Activated CD8-positive, alpha-beta memory T cell treated with anti-CD3 and anti-CD28 coated beads for 48 hours (primary cell): ENCODE results near the gene GALNT2.

ENCODE experiments used
- DNase-seq, 3 experiments: peaks; one replicate each; pipeline ENCODE4 v3.0.0-alpha.2; 2020; ENCODE audit warnings: low read depth in 2 of 3, low spot score in 2 of 3

GALNT2 gene

DNA sequence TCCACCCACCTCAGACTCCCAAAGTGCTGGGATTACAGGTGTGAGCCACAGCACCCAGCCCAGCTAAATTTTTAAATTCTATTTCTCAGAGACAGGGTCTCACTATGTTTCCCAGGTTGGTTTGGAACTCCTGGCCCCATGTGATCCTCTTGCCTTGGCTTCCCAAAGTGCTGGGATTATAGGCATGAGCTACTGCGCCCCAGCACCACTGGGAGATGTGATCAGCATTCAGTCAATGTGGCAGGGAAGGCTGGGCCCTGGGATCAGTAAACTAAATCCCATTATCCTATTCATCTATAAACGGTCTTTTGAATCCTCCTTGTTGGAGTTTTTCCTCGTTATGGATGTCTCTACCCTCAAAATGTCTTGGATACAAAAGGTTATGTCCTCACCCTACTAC is 245.6 kb downstream of the GALNT2 start:
- no peak for DNase-seq

DNA sequence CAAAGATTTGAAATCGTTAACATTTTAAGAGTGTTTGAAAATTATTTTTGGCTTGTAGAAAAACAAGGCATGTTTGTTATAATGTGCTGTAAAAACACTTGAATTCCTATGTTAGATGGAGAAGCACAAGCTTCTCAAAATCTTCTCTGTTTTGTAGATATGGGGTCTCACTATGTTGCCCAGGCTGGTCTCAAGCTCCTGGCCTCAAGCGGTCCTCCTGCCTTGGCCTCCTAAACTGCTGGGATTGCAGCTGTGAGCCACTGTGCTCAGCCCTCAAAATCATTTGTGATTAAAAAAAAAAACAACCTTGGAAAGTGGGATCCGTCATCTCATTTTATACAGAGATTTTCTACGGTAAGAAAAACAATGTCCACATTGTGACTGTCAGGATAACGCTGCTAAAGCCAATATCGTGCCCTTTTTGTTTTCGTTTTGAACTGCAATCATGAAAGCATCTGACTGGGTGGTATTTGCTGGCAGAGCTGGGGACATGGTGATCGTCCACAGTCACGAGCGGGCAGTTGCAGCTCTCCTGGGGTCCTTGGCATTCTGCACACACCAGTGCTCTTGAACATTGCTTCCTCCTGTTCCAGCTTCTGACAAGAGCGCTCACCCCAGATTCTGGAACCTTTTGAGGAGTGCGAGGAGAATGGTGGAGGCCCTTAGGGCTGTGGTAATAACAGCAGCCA is 246.6 kb downstream of the GALNT2 start:
- no peak for DNase-seq

DNA sequence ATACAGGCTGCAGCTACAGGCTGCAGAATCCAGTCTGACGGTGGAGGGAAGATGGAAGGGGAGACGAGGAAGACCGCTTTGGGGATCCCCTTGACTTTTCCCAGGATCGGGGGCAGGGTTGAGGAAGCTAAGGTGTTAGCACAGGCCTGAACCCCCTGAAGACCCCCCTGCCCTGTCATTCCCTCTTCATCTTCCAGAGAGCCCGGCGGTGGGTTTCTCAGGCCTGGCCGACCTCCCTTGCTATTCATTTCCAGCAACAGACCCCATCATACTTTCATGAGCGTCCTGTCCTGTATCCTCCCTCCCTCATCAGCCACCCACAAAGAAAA is 247.1 kb downstream of the GALNT2 start:
- no peak for DNase-seq

DNA sequence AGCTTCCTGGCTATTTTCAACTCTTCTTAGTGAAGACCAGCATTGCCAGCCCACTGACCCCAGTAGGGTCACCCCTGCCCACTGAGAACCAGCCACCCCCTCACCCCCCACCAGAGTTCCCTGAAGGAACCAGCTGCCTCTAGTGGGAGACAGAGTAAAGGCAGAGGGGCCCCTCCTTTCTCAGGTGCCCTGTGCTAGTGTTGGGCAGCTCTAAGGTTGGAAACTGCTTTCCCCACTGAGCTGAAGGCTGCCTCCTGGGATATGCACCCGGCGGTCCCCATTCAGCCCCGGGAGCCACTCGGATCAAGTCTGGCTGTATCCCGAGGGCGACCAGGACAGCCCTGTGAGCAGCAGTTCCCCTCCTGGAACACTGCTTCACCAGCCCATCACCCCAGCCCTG is 248.1 kb downstream of the GALNT2 start:
- DNase-seq = no peak

DNA sequence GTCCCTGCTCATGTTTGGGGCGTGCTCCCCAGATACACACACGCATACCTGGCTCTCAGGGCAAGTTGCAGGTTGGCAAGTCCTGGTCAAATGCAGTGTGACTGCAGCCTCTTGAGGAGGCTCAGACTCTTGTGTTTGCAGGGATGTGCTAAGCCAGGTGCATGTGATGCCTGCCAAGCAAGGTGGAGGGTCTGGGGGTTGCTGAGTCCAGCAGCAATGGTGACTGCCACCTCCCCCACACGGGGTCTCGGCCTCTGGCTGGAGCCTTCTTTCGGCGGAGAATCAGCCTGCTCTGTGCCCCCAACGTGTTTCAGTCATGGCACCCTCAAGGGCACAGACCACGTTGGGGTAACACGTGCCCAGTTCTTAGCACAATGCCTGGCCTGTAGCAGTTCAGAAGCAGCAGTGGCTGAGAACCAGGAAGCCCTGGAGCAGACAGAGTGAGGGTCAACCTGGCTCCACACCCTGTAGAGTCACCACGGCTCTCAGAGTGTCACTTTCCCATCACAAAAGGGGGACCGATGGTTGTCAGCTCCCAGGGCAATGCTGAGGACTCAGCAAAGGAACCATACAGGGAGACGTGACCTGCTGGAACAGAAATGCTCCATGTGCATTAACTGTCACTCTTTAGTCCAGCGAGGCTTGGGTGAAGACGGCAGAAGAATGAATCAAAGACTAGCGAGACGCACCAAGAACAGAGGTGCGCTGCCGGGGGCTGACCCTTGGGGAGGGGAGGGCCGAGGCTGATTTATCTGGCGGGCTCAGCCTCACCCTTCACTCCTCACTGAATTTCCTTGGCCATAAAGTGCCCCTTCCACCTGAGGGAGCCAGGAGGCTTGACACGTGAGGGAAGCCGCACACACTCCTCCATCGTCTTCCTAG is 250.1 kb downstream of the GALNT2 start:
- DNase-seq = no peak

DNA sequence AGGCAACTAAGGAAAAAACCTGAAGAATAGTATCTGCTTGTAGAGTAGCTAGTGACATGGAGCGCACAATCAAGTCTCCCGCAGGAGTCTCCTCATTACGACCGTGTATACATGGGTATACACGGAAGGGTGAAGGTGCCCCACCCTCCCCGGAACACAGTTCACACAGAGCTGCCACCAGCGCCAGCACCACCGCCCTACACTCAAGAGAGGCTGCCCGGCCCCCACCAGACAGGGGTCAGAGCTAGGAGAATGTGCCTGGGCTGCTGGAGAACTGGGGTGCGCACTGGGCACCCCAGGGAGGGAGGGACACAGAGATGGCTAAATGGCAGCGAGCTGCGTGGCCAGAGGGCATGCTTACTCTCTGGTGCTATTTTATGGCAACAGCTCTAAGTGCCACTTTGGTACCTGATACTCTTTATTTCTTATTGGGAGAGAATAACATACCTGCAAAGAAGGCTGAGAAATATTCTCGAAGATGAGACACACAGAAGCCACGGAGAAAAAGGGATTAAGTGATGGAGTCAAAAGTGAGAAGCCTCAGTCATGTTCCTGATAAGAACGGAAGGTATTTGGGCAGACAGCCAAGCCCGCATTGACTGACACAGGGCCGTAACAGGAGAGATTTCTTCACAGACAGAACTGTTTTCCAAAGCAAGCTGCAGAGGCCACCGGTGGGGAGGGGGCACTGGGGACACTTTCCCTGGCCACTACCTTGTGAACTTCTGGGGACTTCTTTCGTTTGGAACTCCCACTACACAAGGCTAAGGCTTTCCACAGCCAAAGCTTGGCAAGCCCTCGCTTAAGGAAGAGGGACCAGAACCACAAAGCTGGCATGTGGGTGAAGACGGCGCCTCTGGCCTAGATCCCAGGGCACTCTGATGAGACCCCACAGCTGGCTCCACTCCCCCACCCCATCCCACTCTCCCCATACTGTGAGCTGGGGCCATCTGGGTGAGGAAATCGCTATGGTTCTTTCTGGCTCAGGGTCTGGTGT is 251.1 kb downstream of the GALNT2 start:
- no peak for DNase-seq

DNA sequence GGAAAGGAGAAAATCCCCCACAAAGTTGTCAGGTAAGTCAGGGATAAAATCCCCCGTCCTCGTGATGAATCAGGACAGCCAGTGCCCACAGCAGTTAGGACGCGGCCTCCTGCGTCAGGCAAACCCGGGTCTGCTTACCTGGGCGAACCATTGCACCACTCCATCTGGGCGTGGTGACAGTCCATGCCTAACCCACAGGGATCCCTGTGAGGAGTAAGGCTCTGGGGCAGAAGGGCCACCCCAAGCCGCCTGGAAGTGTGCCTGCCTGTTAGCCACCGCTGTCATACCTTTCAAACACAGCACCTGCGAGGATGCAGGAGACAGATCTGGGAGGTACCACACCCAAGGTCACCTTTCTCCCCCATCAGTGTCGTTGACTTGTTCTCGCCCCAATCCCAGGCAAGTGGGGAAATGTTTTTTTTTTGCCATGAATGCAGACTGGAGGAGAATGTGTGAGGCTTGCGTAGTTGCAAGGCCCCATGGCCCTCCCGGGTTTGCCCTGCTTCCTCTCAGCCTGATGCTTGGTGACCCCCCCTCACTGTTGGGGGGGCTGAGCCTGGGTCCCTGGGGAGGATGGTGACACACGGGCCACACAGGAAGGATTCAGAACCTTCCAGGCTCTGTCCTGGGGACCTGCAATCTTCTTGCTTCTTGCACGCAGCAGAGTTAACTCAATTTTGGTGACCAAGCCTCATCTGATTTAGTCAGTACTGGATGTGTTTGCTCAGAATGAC is 252.1 kb downstream of the GALNT2 start:
- DNase-seq = no peak

DNA sequence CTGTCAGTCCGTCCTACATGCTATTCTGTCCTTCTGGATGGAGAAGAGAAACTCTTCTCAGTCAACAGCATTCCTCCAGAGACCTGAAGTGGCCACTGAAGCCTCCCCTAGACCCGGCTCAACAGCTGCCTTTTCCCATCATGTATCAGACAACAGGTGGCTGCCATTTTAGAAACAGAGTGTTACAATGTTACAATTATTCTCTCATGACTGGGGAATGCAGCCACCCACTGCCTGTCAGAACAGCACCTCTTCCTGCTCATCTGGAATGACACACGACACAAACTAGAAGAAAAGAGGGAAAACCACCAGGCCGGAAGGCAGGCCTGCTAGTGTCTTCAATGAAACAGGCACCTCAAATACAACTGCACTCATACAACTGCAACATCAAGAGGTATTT is 253.8 kb downstream of the GALNT2 start:
- DNase-seq = no peak

DNA sequence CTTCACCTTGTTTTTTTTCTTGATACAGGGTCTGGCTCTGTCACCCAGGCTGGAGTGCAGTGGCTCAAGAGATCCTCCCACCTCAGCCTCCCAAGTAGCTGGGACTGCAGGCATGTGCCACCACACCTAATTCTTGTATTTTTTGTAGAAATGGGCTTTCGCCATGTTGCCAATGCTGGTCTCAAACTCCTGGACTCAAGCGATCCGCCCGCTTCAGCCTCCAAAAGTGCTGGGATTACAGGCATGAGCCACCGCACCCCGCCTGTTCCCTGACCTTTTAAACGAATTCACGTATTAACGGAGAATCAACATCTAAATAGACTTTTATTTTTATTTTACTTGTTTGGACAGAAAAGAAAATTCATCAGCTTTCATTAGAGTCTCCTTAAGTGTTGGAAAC is 254.3 kb downstream of the GALNT2 start:
- DNase-seq = no peak

DNA sequence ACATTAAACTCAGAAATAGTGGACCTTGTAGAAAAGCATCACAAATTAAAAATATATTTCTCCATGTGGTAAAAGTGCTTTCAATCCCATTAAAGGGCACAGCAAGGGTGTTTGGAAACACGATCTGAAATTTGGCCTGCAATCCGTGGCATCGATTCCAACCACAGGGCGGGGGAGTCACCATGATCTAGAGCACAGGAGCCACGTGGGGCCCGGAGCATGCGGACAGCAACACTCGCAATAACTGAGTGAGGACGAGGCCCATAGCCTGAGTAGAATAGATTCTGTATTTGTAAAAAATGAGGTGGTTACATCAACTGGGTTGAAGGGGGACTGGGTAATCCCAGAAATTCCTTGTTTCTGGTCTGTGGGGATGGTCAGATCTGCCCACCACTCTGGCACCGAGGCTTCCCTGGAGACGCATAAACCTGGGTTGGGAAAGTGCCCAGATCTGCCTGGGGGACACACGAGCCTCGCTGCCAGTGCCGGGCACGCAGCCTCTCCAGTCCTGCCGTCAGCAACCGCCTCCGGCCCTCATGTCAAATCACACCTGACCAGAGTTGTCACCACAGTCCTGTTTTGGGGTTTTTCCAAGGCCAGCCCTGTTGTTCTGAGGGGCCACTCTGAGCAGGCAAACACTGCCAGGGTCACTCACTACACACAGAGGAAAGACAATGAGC is 254.8 kb downstream of the GALNT2 start:
- DNase-seq = no peak

DNA sequence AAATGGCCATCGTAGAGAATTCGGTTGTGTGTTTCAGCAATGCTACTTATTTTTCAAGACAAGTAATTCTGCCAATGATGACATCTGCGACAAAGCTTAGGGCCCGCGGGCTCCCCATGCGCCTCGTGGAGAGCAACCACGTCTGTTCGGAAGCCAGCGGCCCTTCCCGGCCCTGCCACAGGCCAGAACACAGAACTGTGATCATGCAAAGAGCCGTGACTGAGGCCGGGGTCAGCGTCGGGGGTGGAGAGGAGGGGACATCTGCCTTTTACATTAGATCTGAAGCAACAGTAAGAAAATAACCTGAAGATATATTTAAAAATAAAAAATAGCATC is 255.4 kb downstream of the GALNT2 start:
- no peak for DNase-seq

DNA sequence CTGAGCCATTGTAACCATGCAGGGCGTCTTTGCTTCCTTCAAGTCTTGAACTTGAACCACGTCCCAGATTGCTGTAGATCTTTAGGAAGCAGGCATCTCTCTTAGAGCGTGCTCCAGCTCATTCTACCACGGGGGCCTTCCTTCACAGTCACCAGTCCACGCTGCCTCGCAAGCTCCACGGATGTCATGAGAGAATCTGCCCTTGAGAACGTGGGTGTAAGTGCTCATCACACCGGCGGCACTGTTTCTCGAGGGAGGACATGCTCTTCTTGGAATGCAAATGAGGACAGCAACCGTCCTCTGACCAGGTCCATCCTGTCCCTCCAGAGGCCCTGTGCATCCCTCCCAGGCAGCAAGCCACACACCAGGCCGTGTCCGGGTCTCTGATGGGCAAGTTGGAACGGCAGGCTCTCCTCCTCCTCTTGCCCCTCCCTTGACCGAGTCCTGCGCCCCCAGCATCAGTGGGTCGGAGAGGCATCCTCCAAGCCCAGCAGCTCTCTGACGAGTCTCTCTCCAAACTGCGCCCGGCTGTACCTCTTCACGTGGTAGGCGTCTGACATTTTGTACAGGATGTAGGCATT is 256.0 kb downstream of the GALNT2 start:
- DNase-seq = no peak

DNA sequence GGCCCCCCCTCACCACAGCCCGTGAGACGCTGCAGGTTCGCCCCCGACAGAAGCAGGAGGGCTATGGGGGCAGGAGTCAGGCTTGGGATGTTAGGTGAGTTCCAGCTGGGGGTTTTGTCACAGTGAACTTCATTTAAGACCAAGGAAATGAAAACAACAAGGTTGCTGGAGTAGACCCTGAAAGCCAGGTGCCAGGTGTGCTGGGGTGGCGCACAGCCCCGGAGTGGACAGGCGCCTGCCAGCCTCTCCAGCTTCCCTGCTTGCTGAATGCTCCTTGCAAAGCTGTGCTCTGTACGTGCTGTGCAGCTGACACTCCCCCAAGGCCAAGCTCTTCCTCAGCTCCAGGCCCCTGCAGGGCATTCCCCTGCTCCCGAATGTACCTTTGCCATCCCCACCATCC is 256.6 kb downstream of the GALNT2 start:
- DNase-seq = no peak

DNA sequence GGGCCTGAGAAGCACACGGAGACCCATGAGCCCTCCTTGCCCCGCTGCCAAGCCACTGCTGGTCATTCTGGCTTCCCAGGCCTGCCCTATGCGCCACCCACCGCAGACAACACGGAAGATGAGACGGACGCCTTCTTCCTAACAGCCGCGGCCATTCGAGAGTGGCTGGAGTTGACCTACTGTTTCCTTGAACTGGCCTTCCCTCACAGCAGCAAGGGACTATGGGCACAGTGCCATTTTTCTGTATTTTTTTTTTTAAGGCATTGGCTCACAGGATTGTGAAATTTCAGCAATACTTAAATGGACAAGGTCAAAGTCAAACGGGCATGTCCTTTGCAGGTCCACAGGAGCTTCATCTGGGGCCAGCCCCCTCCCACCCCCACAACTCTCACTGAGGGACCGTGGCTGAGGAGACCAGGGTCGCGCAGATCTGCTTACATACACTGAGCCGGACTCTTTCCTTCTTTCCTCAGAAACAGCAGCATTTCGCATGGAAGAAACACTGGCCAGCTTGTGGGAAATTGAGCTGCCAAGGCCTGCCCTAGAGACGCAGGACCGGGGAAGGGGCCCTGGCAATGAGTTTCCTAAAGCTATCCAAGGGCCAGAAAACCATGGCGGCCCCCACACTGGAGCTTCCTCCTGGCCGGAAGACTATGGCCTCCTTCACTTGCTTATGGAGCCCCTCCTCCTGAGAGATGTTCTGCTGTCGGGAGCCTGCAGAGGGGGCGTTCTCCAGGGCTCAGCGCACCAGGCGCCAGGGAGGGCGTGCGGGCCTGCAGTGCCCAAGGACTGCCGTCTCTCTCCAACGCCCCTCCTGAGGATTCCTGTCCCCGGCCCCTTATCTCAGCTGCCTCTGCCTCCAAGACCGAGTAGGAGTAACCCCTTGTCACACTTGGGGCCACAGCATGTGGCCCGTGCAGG is 260.2 kb downstream of the GALNT2 start:
- DNase-seq = no peak

DNA sequence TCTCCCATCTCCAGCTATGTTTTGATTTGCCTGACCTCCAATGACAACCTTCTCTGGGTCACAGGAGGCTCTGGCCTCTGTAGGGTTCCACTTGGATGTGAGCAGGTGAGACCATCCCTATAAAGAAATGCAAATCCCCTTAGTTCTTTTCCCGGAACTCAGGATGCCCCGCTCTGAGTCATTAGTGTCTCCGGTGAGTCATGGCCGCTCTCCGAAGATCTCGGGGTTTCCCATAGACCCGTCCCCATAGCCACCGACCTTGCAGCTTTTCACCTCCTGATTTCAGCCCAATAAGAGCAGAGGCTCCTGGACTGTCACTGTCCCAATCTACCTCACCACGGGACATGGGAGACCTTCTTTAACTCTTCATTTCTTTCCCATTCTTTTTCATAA is 260.9 kb downstream of the GALNT2 start:
- DNase-seq = no peak

DNA sequence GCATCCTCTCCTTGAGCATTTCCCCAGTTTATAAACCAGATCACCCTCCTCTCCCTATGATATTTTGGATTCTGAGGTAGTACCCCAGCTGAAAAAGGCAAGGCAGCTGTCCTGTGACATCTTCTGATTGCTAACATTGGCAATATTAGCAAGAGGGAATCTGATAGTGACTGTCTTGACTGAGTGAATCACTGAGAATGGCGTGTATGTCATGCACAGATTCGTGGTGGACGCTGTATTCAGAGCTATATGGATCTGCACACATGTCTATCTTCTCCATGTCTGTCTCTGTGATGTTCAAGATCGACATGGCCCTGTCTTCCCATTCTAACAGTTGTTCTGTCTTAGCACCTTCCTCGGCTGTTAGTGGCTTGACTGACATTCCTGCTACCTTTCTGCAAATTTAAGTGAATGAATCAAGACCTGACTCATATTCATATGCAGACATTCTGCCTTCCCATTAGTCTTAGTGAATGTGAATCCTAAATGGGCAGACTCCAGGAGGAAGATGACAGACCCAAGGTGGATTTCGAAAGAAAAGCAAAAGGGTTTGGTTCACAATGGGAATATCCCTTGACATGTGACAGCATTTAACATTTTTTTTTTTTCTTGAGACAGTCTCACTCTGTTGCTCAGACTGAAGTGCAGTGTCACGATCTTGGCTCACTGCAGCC is 261.4 kb downstream of the GALNT2 start:
- DNase-seq = no peak

DNA sequence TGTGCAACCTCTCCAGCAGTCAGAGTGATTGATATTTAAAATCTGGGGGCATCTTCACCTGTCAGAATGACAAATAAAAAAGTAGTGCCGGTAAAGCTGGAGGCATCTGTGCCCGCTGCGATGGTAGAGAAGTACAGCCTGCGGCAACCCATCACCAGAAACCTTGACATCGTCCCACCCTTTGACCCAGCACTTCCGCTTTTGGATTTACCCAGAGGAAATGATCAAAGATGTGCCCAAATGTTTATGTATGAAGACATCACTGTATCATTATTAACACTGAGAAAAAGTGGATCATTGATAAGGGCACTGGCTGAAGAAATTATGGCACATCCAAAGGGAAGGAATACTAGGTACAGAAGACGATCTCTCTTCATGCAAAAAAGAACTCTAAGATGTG is 263.1 kb downstream of the GALNT2 start:
- DNase-seq = no peak
